Ascending aorta (tissue), 2 donors: ENCODE measurements around the gene ZBTB2. TPM values are rescaled to one million over a fixed set of nuclear protein-coding genes. Genes with fewer than 3 reads are reported as not detected.

ENCODE experiments used
- DNase-seq, 2 donors: peaks; one replicate each; pipeline ENCODE4 v3.0.0-alpha.2; 2019; ENCODE audit warnings: low spot score in 2 of 2
- H3K27ac ChIP-seq, 2 donors: fragments of 200-600 bp; sonication (generic); one replicate each; pipeline ENCODE4 v1.5.1; 2016 to 2017; ENCODE audit warnings: mild to moderate bottlenecking in 1 of 2
- H3K27me3 ChIP-seq: fragments of 200-600 bp; sonication (generic); one replicate; pipeline ENCODE4 v1.5.1; 2017
- H3K36me3 ChIP-seq, 2 donors: fragments of 200-600 bp; sonication (generic); one replicate each; pipeline ENCODE4 v1.5.1; 2016
- H3K4me1 ChIP-seq, 2 donors: fragments of 200-600 bp; sonication (generic); one replicate each; pipeline ENCODE4 v1.5.1; 2016 to 2017; ENCODE audit warnings: mild to moderate bottlenecking in 1 of 2
- H3K4me3 ChIP-seq, 2 donors: fragments of 200-600 bp; sonication (generic); one replicate each; pipeline ENCODE4 v1.5.1; 2016 to 2017; ENCODE audit warnings: mild to moderate bottlenecking in 1 of 2
- H3K9me3 ChIP-seq, 2 donors: fragments of 200-600 bp; sonication (generic); one replicate each; pipeline ENCODE4 v1.5.1; 2016
- CTCF ChIP-seq, 3 experiments: fragments of 200-600 bp in 2 of 3; fragments of 450-650 bp in 1 of 3; sonication (generic) in 2 of 3; IDR thresholded peaks; one replicate each; pipeline ENCODE4 v1.5.1; 2016 to 2019; ENCODE audit warnings: antibody characterized with exemption in 3 of 3, mild to moderate bottlenecking in 1 of 3, moderate library complexity in 1 of 3
- intact Hi-C: fragments of 100-400 bp; cut with DNase I; formaldehyde crosslinking; loops from one replicate; pipeline ENCODE4 v1.15.1; 2023
- total RNA-seq: library from RNA; depleted of rRNA; stranded (reverse); fragments of >200 nt; gene quantifications from one replicate; pipeline ENCODE4 v1.1.0, GENCODE V29; 2016

The ZBTB2 gene
- total RNA-seq, 1 donor from 2014 or later, result 9.9 TPM

GRCh38 chr6:151372164-151372563, 19.2 kb downstream of the ZBTB2 start:
- Histone ChIP-seq H3K4me3 (no peak overlapping the region), H3K36me3 (peaks cover 18 to 23% of the 10 kb centered on the region in 2 donors), H3K27me3 (no peaks in the 10 kb centered on the region), H3K4me1 (peaks cover 0 to 2% of the 10 kb centered on the region in 2 donors), H3K9me3 (no peaks in the 10 kb centered on the region), H3K27ac (no peak overlapping the region)
- TF ChIP-seq CTCF (IDR thresholded peaks at IDR 0.05), result no peak
- DNase-seq, result no peak
- intact Hi-C loops, result no loop called here

- no peaks in the 10 kb centered on the region for H3K9me3 ChIP-seq
- H3K27me3 ChIP-seq, result no peaks in the 10 kb centered on the region
- H3K4me3 ChIP-seq, result no peak overlapping the region
- TF ChIP-seq CTCF (IDR thresholded peaks at IDR 0.05), result no peak
- H3K4me1 ChIP-seq, result peaks cover 0 to 2% of the 10 kb centered on the region in 2 donors
- intact Hi-C loops, result no loop called here
- peaks cover 30 to 32% of the 10 kb centered on the region in 2 donors for H3K36me3 ChIP-seq
- H3K27ac ChIP-seq, result no peak overlapping the region
- no peak for DNase-seq
Measured at GRCh38 chr6:151370509-151371078, 20.8 kb downstream of the ZBTB2 start.

GRCh38 chr6:151365233-151365632, 26.1 kb downstream of the ZBTB2 start:
- no peak for TF ChIP-seq CTCF (IDR thresholded peaks at IDR 0.05)
- Histone ChIP-seq H3K4me3 (no peak overlapping the region), H3K9me3 (no peaks in the 10 kb centered on the region), H3K4me1 (no peaks in the 10 kb centered on the region), H3K27ac (no peak overlapping the region), H3K27me3 (no peaks in the 10 kb centered on the region), H3K36me3 (peaks cover 34 to 37% of the 10 kb centered on the region in 2 donors)
- intact Hi-C loops, result no loop called here
- DNase-seq, result no peak

- H3K27ac ChIP-seq, result no peak overlapping the region
- no peak overlapping the region for H3K4me3 ChIP-seq
- intact Hi-C loops, result no loop called here
- no peak for DNase-seq
- peaks cover 11 to 21% of the 10 kb centered on the region in 2 donors for H3K36me3 ChIP-seq
- H3K9me3 ChIP-seq, result no peaks in the 10 kb centered on the region
- no peaks in the 10 kb centered on the region for H3K4me1 ChIP-seq
- no peaks in the 10 kb centered on the region for H3K27me3 ChIP-seq
- no peak for TF ChIP-seq CTCF (IDR thresholded peaks at IDR 0.05)
Measured at GRCh38 chr6:151359486-151359885, 31.9 kb downstream of the ZBTB2 start.

- Histone ChIP-seq H3K27ac (no peak overlapping the region), H3K4me3 (no peak overlapping the region)
- intact Hi-C loops, result no loop called here
Measured at GRCh38 chr6:151358475-151358874, 32.9 kb downstream of the ZBTB2 start.

More at GRCh38 chr6:151358475-151358874, 32.9 kb downstream of the ZBTB2 start:
- Histone ChIP-seq H3K9me3 (no peaks in the 10 kb centered on the region), H3K36me3 (peaks cover 11 to 21% of the 10 kb centered on the region in 2 donors), H3K4me1 (no peaks in the 10 kb centered on the region), H3K27me3 (no peaks in the 10 kb centered on the region)
- no peak for TF ChIP-seq CTCF (IDR thresholded peaks at IDR 0.05)
- no peak for DNase-seq
